Pancreas (tissue), 10 donors: Measurements from ENCODE around the gene IGSF23. TPM values are rescaled to one million over a fixed set of nuclear protein-coding genes. Genes with fewer than 3 reads are reported as not detected.
A peak's percentile ranks its signal among the peaks of the same experiment; 100 is the strongest.
"Not testable (repeated sequence)": the region's sequence is repeated elsewhere in the genome, so short reads cannot be mapped to it uniquely, and the experiment has no call there.

ENCODE experiments used
- ATAC-seq, 4 donors: fragments of 200-7000 bp; cut with Tn5 transposase; one replicate each; pipeline versions ENCODE4 v1.8.0 to v1.9.1; 2020; ENCODE audit warnings: mild to moderate bottlenecking in 4 of 4, moderate library complexity in 4 of 4
- DNase-seq, 6 donors: peaks; one replicate each; pipeline ENCODE4 v3.0.0-alpha.2; 2020
- FAIRE-seq: peaks from 2 replicates; lab custom pipeline; 2012; peaks lifted over from hg19 to GRCh38; lab: Jason Lieb, UNC
- H3K27ac ChIP-seq, 4 donors: fragments of 200-600 bp; sonication (generic); 1 replicate in 3 of 4; 2 replicates in 1 of 4; pipeline versions ENCODE4 v1.5.0 to v1.8.0; 2020
- H3K27me3 ChIP-seq, 4 donors: fragments of 200-600 bp; one replicate each; pipeline ENCODE4 v1.8.0; 2021
- H3K36me3 ChIP-seq, 3 donors: fragments of 200-600 bp; sonication (generic) in 1 of 3; one replicate each; pipeline versions ENCODE4 v1.5.0 to v1.8.0; 2020 to 2021
- H3K4me1 ChIP-seq, 3 donors: fragments of 200-600 bp; one replicate each; pipeline ENCODE4 v1.8.0; 2021
- H3K4me3 ChIP-seq, 4 donors: fragments of 200-600 bp; sonication (generic) in 2 of 4; one replicate each; pipeline versions ENCODE4 v1.5.0 to v1.8.0; 2020 to 2021
- H3K9me3 ChIP-seq, 4 donors: fragments of 200-600 bp; one replicate each; pipeline ENCODE4 v1.8.0; 2021
- CTCF ChIP-seq, 4 donors: fragments of 200-600 bp; sonication (generic) in 3 of 4; IDR thresholded peaks; one replicate each; pipeline versions ENCODE4 v1.5.0 to v1.8.0; 2021; ENCODE audit warnings: antibody characterized with exemption in 4 of 4
- WGBS, 2 donors: extraction: QIAGEN DNeasy Blood & Tissue Kit; methylation state at CpG; one replicate each; pipeline ENCODE4 v1.1.7; 2013; 5-methylcytosine and 5-hydroxymethylcytosine counted together
- intact Hi-C, 3 donors: fragments of 100-400 bp; cut with DNase I; formaldehyde crosslinking; loops; one replicate each; pipeline versions ENCODE4 v1.11.1 to v1.14.2; 2022
- polyA plus RNA-seq, 2 donors: library from polyadenylated mRNA; stranded (reverse); fragments of 200-250 nt; gene quantifications; one replicate each; pipeline ENCODE4 v1.2.3, GENCODE V29; 2013
- total RNA-seq, 6 donors: library from RNA; stranded (reverse); fragmentation: NEBNext Ultra II Directional in 4 of 6; extraction: Animal tissue kit (Norgen Biotek cat#: 25700) in 4 of 6; gene quantifications; one replicate each; pipeline versions ENCODE4 v1.2.1 to v1.2.4, GENCODE V29; 2021 to 2023
- donor health status: healthy with polysubstance abuse.
- donor health status: DM: no; HTN: no; CAD: no; lungs with moderate emphysema.
- donor health status: DM: no; HTN: no; CAD: no.
- donor health status: control.
- donor health status: control.
- donor health status: Bipolar disorder and iron deficiency.
- donor health status: DM: yes; HTN: yes; CAD: no.
- donor health status: DM: no; HTN: no; CAD: no.
- donor health status: DM: no; HTN: no; CAD: no.
- donor health status: DM: yes; HTN: yes; CAD: no.

IGSF23 gene
- total and polyA plus RNA-seq, 8 donors: 0.43 to 1.3 (median 1.2) TPM

- no peak for TF ChIP-seq CTCF (IDR thresholded peaks at IDR 0.05)
- 27 to 32% methylated on average over 2 of the region's 2 CpGs for WGBS, 2 donors
- no peak overlapping the region for H3K27ac ChIP-seq
- no peaks in the 10 kb centered on the region for H3K9me3 ChIP-seq
- FAIRE-seq: no peak
- peaks cover 0 to 3% (median 0%) of the 10 kb centered on the region in 3 donors for H3K4me1 ChIP-seq
- DNase-seq: no peak
- H3K36me3 ChIP-seq: no peaks in the 10 kb centered on the region
- no peak overlapping the region for H3K4me3 ChIP-seq
- no peaks in the 10 kb centered on the region for H3K27me3 ChIP-seq
- intact Hi-C loops: no loop called here
- ATAC-seq: peak in 1 of 4 donors; percentile 26
Observed at GRCh38 chr19:44607049-44607448, 6.3 kb upstream of the IGSF23 start.

GRCh38 chr19:44607917-44608316 lies 5.4 kb upstream of the IGSF23 start:
- intact Hi-C loops: no loop called here
- ATAC-seq (no peak), FAIRE-seq (no peak), DNase-seq (no peak)
- Histone ChIP-seq H3K27ac (no peak overlapping the region), H3K36me3 (no peaks in the 10 kb centered on the region), H3K4me1 (peaks cover 0 to 3% (median 0%) of the 10 kb centered on the region in 3 donors), H3K9me3 (no peaks in the 10 kb centered on the region), H3K4me3 (no peak overlapping the region), H3K27me3 (no peaks in the 10 kb centered on the region)
- no peak for TF ChIP-seq CTCF (IDR thresholded peaks at IDR 0.05)
- 81 to 85% methylated on average over 3 of the region's 3 CpGs for WGBS, 2 donors

- no peak overlapping the region for H3K27ac ChIP-seq
- DNase-seq (no peak), FAIRE-seq (no peak), ATAC-seq (no peak)
- 65 to 73% methylated on average over 7 of the region's 7 CpGs for WGBS, 2 donors
- TF ChIP-seq CTCF (IDR thresholded peaks at IDR 0.05): no peak
- H3K4me3 ChIP-seq: no peak overlapping the region
- peaks cover 0 to 3% (median 0%) of the 10 kb centered on the region in 3 donors for H3K4me1 ChIP-seq
- intact Hi-C loops: no loop called here
- H3K36me3 ChIP-seq: no peaks in the 10 kb centered on the region
- H3K9me3 ChIP-seq: no peaks in the 10 kb centered on the region
- no peaks in the 10 kb centered on the region for H3K27me3 ChIP-seq
Observed at GRCh38 chr19:44608391-44608821, 5.0 kb upstream of the IGSF23 start.

DNA sequence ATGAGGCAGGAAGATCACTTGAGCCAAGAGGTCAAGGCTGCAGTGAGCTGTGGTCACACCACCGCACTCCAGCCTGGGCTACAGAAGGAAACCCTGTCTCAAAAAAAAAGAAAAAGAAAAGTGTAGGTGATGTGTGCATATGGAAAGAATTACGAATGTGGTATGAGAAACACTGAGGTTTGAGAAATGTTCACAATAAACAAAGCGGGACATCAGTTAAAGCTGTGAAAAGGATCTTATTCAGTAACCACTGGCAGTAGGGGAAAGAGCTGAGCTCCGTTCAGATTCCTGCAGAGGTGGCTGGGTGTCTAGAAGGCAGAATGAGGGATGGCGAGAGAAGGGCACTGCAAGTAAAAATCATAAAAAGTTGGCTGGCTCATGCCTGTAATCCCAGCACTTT lies 4.1 kb upstream of the IGSF23 start:
- no peak for DNase-seq
- ATAC-seq: no peak
- Histone ChIP-seq H3K27me3 (no peaks in the 10 kb centered on the region), H3K4me1 (peaks cover 0 to 3% (median 0%) of the 10 kb centered on the region in 3 donors), H3K9me3 (no peaks in the 10 kb centered on the region), H3K36me3 (no peaks in the 10 kb centered on the region), H3K27ac (no peak overlapping the region), H3K4me3 (no peak overlapping the region)
- FAIRE-seq: no peak
- TF ChIP-seq CTCF (IDR thresholded peaks at IDR 0.05): no peak
- 93 to 94% methylated on average over 5 of the region's 5 CpGs for WGBS, 2 donors
- intact Hi-C loops: no loop called here

DNA sequence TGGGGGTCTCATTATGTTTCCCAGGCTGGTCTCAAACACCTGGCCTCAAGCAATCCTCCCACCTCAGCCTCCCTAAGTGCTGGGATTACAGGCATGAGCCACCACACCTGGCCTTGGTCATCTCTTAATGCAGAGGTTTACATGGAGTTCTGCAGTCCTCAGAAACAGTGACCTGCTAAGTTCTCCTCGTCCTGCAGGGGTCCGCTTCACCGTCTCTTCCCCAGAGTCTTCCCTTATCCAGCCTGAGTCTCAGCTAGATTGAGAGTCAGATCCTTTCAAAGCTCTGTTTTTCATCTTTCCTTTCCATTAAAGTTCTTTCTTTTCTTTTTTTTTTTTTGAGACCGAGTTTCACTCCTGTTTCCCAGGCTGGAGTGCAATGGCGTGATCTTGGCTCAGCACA lies 2.9 kb upstream of the IGSF23 start:
- intact Hi-C loops: not testable (repeated sequence)
- WGBS, 2 donors: 46 to 86% methylated on average over 5 of the region's 5 CpGs

More for the DNA sequence above, 2.9 kb upstream of the IGSF23 start:
- not testable (repeated sequence) for H3K36me3 ChIP-seq, H3K27ac ChIP-seq, H3K27me3 ChIP-seq, DNase-seq, H3K4me1 ChIP-seq, H3K4me3 ChIP-seq, FAIRE-seq, H3K9me3 ChIP-seq
- peak in 1 of 4 donors; percentile 72 for ATAC-seq
